ENCODE measurements around the gene BSCL2.

DNA sequence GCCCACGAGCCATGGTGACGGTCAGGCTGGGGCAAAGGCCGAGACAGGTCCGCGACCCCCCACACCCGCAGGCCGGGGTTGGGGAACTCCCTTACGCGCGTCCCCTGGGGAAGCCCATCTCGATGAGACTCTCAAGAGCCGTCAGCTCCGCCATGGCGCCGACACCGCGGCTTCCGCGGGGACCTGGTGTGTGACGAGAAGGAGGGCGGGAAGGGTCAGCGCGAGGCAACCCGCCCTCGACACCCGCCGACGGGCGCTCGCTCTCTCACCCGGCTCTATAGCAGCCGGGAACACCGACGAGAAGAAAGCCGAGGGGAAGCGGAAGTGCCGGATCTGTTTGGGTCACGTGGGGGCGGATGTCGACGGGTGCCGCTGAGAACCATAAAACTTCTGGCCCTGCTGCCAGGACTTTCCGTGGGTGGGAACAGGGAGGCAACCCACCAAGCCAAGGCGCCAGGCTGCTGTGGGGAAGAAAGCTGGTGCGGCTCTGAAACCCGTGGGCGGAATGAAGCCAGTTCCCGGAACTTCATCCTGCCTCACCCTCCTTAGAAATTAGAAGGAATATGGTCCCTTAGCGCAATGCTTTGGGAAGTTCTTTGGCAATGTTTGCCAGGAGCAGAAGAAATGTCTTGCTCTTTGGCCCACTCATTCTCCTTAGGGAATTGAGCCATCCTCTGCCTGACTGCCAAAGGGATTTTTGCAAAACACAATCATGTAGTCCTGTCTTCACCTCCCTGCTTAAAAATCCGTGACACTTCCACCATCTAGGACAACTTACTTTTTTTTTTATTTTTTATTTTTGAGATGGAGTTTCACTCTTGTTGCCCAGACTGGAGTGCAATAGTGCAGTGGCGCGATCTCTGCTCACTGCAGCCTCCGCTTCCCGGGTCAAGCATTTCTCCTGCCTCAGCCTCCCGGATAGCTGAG, 28.2 kb downstream of the BSCL2 start, which contains the start of gene UBXN1:
- TF ChIP-seq, protein P1, sequence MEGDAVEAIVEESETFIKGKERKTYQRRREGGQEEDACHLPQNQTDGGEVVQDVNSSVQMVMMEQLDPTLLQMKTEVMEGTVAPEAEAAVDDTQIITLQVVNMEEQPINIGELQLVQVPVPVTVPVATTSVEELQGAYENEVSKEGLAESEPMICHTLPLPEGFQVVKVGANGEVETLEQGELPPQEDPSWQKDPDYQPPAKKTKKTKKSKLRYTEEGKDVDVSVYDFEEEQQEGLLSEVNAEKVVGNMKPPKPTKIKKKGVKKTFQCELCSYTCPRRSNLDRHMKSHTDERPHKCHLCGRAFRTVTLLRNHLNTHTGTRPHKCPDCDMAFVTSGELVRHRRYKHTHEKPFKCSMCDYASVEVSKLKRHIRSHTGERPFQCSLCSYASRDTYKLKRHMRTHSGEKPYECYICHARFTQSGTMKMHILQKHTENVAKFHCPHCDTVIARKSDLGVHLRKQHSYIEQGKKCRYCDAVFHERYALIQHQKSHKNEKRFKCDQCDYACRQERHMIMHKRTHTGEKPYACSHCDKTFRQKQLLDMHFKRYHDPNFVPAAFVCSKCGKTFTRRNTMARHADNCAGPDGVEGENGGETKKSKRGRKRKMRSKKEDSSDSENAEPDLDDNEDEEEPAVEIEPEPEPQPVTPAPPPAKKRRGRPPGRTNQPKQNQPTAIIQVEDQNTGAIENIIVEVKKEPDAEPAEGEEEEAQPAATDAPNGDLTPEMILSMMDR (IDR thresholded peaks at IDR 0.05; ENCODE audit: poor library complexity): no peak
- no peak for TF ChIP-seq EZH2 (IDR thresholded peaks at IDR 0.05; ENCODE audit: borderline replicate concordance)
